SK-N-SH treated with all-trans-retinoic acid at 6 μM for 48 hours (cell line): ENCODE measurements around the gene STIMATE.

Source experiments
- ATAC-seq: fragments of 200-7000 bp; cut with Tn5 transposase; 3 replicates; pipeline ENCODE4 v1.9.1; 2020; ENCODE audit warnings: mild to moderate bottlenecking, moderate library complexity
- ARNTL ChIP-seq: fragments of 450-650 bp; formaldehyde crosslinking; IDR thresholded peaks from 2 replicates; pipeline ENCODE4 v1.5.0; 2020; ENCODE audit warnings: low read depth, mild to moderate bottlenecking, moderate library complexity, borderline replicate concordance
- BACH2 ChIP-seq: fragments of 250-450 bp; sonication (Bioruptor Pico); IDR thresholded peaks from 2 replicates; pipeline ENCODE4 v1.9.0; 2021; ENCODE audit warnings: mild to moderate bottlenecking, borderline replicate concordance
- CREB5 ChIP-seq: fragments of 250-450 bp; sonication (Bioruptor Pico); IDR thresholded peaks from 2 replicates; pipeline ENCODE4 v1.5.1; 2020; ENCODE audit warnings: low read depth, mild to moderate bottlenecking, moderate library complexity
- CSDC2 ChIP-seq: fragments of 250-450 bp; sonication (Bioruptor Pico); IDR thresholded peaks from 2 replicates; pipeline ENCODE4 v1.5.0; 2020; ENCODE audit warnings: mild to moderate bottlenecking, moderate library complexity
- CSRNP3 ChIP-seq: fragments of 250-450 bp; sonication (Bioruptor Pico); IDR thresholded peaks from 2 replicates; pipeline ENCODE4 v1.5.1; 2021; ENCODE audit warnings: mild to moderate bottlenecking, moderate library complexity
- ESRRG ChIP-seq: fragments of 250-450 bp; sonication (Bioruptor Pico); IDR thresholded peaks from 2 replicates; pipeline ENCODE4 v1.6.1; 2021; ENCODE audit warnings: mild to moderate bottlenecking
- GLIS3 ChIP-seq: fragments of 250-450 bp; sonication (Bioruptor Pico); IDR thresholded peaks from 2 replicates; pipeline ENCODE4 v1.5.0; 2020; ENCODE audit warnings: mild to moderate bottlenecking, moderate library complexity
- ISL1 ChIP-seq: fragments of 250-450 bp; sonication (Bioruptor Pico); IDR thresholded peaks from 2 replicates; pipeline ENCODE4 v2.1.2; 2022; ENCODE audit warnings: mild to moderate bottlenecking, moderate library complexity
- OSR1 ChIP-seq: fragments of 250-450 bp; sonication (Bioruptor Pico); IDR thresholded peaks from 2 replicates; pipeline ENCODE4 v1.8.0; 2022; ENCODE audit warnings: moderate library complexity, mild to moderate bottlenecking, inconsistent platforms
- POU6F1 ChIP-seq: fragments of 250-450 bp; sonication (Bioruptor Pico); IDR thresholded peaks from 2 replicates; pipeline ENCODE4 v1.8.0; 2021; ENCODE audit warnings: low read depth, mild to moderate bottlenecking, moderate library complexity, borderline replicate concordance
- PPARA ChIP-seq: fragments of 250-450 bp; sonication (Bioruptor Pico); IDR thresholded peaks from 2 replicates; pipeline ENCODE4 v1.5.0; 2020; ENCODE audit warnings: mild to moderate bottlenecking, borderline replicate concordance
- RARB ChIP-seq: fragments of 250-450 bp; sonication (Bioruptor Pico); IDR thresholded peaks from 2 replicates; pipeline ENCODE4 v1.8.0; 2021; ENCODE audit warnings: mild to moderate bottlenecking, moderate library complexity
- SNAI2 ChIP-seq: fragments of 250-450 bp; sonication (Bioruptor Pico); IDR thresholded peaks from 2 replicates; pipeline ENCODE4 v1.5.0; 2020; ENCODE audit warnings: mild to moderate bottlenecking, moderate library complexity
- TCF4 ChIP-seq: fragments of 250-450 bp; sonication (Bioruptor Pico); IDR thresholded peaks from 2 replicates; pipeline ENCODE4 v1.8.0; 2021; ENCODE audit warnings: mild to moderate bottlenecking, moderate library complexity, borderline replicate concordance
- TOX ChIP-seq: fragments of 250-450 bp; sonication (Bioruptor Pico); IDR thresholded peaks from 2 replicates; pipeline ENCODE4 v1.8.0; 2021; ENCODE audit warnings: mild to moderate bottlenecking, moderate library complexity, borderline replicate concordance
- ZC3H10 ChIP-seq: fragments of 250-450 bp; sonication (Bioruptor Pico); IDR thresholded peaks from 2 replicates; pipeline ENCODE4 v1.5.1; 2021; ENCODE audit warnings: mild to moderate bottlenecking, moderate library complexity
- ZFP3 ChIP-seq: fragments of 250-450 bp; sonication (Bioruptor Pico); IDR thresholded peaks from 2 replicates; pipeline ENCODE4 v1.5.0; 2020; ENCODE audit warnings: mild to moderate bottlenecking, moderate library complexity
- ZFP30 ChIP-seq: fragments of 450-650 bp; formaldehyde crosslinking; IDR thresholded peaks from 2 replicates; pipeline ENCODE4 v1.5.0; 2022; ENCODE audit warnings: mild to moderate bottlenecking, moderate library complexity
- ZNF70 ChIP-seq: fragments of 450-650 bp; formaldehyde crosslinking; IDR thresholded peaks from 2 replicates; pipeline ENCODE4 v1.5.0; 2020; ENCODE audit warnings: mild to moderate bottlenecking, moderate library complexity
- ZNF8 ChIP-seq: fragments of 450-650 bp; formaldehyde crosslinking; IDR thresholded peaks from 2 replicates; pipeline ENCODE4 v1.5.0; 2020; ENCODE audit warnings: mild to moderate bottlenecking, moderate library complexity
- TF ChIP-seq, protein P1 (sequence below): fragments of 250-450 bp; sonication (Bioruptor Pico); IDR thresholded peaks from 2 replicates; pipeline ENCODE4 v1.5.0; 2020; ENCODE audit warnings: mild to moderate bottlenecking, moderate library complexity
- TF ChIP-seq, protein P2 (sequence below): fragments of 250-450 bp; sonication (Bioruptor Pico); IDR thresholded peaks from 2 replicates; pipeline ENCODE4 v1.8.0; 2020; ENCODE audit warnings: mild to moderate bottlenecking, moderate library complexity, borderline replicate concordance

STIMATE gene

GRCh38 chr3:52891615-52892081 is 5.7 kb downstream of the STIMATE start (continued):
- no peak for TF ChIP-seq ZFP3 (CRISPR knock-in tag)

GRCh38 chr3:52891164-52891563 is 6.2 kb downstream of the STIMATE start:
- TF ChIP-seq ISL1 (no peak), SNAI2 (CRISPR knock-in tag) (no peak), BACH2 (CRISPR knock-in tag) (no peak), RARB (CRISPR knock-in tag) (no peak), GLIS3 (no peak), ZNF8 (no peak), CSRNP3 (no peak)
- ATAC-seq = peak; percentile 11; the same call in 1 of the 3 replicates

DNA sequence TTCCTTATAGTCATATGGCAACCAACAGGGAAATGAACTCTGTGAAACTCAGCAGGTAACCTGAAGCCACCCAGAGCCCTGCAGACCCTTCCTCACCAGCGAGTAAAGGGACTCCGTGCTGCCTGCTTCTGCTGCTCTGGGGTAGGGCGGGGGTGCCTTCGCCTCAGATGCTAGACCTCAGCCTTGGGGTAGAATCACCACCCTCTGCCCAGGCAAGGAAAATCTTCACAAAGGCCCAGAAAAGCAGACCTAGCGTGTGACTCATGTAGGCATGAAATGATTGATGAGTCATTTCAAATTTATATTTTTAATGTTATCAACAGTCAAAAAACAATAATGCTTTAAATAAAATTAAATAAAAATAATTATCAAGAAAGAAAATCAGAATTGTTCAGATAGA is 6.6 kb downstream of the STIMATE start:
- TF ChIP-seq OSR1 (CRISPR knock-in tag) = no peak
- TF ChIP-seq ESRRG (CRISPR knock-in tag) = no peak
- no peak for TF ChIP-seq TOX (CRISPR knock-in tag)
- TF ChIP-seq ZFP3 (CRISPR knock-in tag) = no peak
- ATAC-seq = peak; percentile 31; the same call in 1 of the 3 replicates

DNA sequence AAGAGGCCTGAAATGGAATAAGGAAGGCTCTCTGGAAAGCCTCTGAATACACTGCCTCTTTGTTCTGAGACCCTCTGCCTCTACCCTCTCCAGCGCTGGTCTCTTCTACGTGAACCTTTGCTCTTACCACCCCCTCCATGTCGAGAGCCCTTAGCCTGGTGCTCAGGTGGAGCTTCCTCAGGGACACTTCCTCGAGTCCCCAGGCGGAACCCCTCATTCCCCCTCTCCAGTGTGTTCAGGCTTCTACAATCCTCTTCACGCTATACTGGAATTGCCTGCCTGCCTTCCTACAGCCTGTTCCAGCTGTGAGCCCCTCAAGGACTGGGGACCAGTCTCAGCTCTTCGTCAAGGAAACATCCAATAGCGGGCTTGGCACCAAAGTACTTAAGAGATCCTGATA is 7.4 kb downstream of the STIMATE start:
- ATAC-seq = no peak
- no peak for TF ChIP-seq ZFP3 (CRISPR knock-in tag)
- TF ChIP-seq, protein P1, sequence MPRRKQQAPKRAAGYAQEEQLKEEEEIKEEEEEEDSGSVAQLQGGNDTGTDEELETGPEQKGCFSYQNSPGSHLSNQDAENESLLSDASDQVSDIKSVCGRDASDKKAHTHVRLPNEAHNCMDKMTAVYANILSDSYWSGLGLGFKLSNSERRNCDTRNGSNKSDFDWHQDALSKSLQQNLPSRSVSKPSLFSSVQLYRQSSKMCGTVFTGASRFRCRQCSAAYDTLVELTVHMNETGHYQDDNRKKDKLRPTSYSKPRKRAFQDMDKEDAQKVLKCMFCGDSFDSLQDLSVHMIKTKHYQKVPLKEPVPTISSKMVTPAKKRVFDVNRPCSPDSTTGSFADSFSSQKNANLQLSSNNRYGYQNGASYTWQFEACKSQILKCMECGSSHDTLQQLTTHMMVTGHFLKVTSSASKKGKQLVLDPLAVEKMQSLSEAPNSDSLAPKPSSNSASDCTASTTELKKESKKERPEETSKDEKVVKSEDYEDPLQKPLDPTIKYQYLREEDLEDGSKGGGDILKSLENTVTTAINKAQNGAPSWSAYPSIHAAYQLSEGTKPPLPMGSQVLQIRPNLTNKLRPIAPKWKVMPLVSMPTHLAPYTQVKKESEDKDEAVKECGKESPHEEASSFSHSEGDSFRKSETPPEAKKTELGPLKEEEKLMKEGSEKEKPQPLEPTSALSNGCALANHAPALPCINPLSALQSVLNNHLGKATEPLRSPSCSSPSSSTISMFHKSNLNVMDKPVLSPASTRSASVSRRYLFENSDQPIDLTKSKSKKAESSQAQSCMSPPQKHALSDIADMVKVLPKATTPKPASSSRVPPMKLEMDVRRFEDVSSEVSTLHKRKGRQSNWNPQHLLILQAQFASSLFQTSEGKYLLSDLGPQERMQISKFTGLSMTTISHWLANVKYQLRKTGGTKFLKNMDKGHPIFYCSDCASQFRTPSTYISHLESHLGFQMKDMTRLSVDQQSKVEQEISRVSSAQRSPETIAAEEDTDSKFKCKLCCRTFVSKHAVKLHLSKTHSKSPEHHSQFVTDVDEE (CRISPR knock-in tag) = no peak
- no peak for TF ChIP-seq GLIS3

DNA sequence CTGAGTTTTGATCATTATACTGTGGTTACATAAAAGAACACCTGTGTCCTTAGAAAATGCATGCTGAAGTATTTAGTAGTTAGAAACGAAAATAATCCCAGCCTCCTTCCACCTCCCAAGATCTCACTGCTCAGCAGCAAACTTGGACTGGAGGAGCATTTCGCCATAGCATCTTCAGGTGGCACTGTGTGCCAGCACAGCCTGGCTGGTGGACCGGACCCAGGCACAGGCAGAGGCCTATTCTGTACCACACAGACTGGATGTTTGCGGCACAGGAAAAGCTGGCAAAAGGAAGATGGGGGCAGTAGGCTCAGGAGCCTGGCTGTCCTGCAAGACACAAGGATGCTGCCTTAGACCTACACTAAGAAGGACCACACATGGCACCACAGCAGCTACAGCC is 10.2 kb downstream of the STIMATE start:
- ATAC-seq = no peak

More for the DNA sequence above, 10.2 kb downstream of the STIMATE start:
- TF ChIP-seq ZNF70 (CRISPR knock-in tag) (no peak), POU6F1 (CRISPR knock-in tag) (no peak), CSDC2 (CRISPR knock-in tag) (no peak), ZC3H10 (CRISPR knock-in tag) (no peak), OSR1 (CRISPR knock-in tag) (no peak), CSRNP3 (no peak), ZNF8 (no peak), BACH2 (CRISPR knock-in tag) (no peak), ARNTL (CRISPR knock-in tag) (no peak), GLIS3 (no peak), PPARA (no peak), SNAI2 (CRISPR knock-in tag) (no peak), ZFP3 (CRISPR knock-in tag) (no peak), ZFP30 (CRISPR knock-in tag) (no peak), RARB (CRISPR knock-in tag) (no peak), CREB5 (CRISPR knock-in tag) (no peak), TCF4 (CRISPR knock-in tag) (no peak)
- TF ChIP-seq, protein P2, sequence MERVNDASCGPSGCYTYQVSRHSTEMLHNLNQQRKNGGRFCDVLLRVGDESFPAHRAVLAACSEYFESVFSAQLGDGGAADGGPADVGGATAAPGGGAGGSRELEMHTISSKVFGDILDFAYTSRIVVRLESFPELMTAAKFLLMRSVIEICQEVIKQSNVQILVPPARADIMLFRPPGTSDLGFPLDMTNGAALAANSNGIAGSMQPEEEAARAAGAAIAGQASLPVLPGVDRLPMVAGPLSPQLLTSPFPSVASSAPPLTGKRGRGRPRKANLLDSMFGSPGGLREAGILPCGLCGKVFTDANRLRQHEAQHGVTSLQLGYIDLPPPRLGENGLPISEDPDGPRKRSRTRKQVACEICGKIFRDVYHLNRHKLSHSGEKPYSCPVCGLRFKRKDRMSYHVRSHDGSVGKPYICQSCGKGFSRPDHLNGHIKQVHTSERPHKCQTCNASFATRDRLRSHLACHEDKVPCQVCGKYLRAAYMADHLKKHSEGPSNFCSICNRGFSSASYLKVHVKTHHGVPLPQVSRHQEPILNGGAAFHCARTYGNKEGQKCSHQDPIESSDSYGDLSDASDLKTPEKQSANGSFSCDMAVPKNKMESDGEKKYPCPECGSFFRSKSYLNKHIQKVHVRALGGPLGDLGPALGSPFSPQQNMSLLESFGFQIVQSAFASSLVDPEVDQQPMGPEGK (CRISPR knock-in tag) = no peak
